NCI-H748 (cell line): ENCODE data around the gene NR2E3.
A peak's percentile ranks its signal among the peaks of the same experiment; 100 is the strongest.

Experiments used
- DNase-seq: peaks from one replicate; lab custom pipeline; 2025; ENCODE audit not compliant: unreplicated experiment; lab: John Stamatoyannopoulos, UW

Gene NR2E3

GRCh38 chr15:71810256-71811035, at the start of gene NR2E3:
TSS of gene NR2E3 (plus strand) at chr15:71810554. CDS start at chr15:71810744, 190 bp downstream.
- DNase-seq, result peak; percentile 54

DNA sequence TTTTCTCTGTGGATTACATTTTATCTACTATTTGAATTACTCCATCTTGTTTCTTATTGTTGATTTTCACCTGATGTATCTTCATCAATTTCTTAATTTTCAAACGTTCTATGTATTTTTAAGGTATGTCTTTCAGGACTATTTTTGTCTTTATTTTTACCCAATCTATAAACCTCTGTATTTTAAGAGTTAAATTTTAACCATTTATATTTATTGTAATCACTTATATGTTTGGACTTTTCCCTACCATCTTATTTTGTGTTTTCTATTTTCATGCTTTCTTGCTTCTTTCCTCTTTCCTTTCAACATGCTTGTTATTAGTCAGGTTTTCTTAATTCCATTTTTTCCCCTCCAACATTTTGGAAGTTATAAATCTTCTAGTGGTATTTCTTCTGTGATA, 49.5 kb upstream of the NR2E3 start:
- DNase-seq, result no peak

DNA sequence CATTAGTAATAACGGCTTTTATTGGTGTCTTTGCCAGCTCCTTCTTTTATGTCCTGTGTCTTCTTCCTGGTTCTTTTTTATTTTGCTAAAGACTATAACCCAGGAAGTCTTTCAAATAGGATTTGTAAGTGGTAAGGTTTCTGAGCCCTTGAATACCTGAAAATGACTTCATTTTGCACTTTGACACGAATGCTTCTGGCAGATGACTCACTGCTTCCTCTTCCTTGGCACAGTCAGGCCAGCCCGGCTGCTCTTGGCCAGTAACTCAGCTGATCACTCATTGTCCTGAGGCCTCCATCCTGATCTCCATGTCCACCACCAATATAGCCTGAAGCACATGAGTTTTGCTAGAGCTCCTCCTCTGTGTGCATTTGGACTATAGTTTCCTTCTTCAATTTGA, 48.7 kb upstream of the NR2E3 start:
- no peak for DNase-seq

DNA sequence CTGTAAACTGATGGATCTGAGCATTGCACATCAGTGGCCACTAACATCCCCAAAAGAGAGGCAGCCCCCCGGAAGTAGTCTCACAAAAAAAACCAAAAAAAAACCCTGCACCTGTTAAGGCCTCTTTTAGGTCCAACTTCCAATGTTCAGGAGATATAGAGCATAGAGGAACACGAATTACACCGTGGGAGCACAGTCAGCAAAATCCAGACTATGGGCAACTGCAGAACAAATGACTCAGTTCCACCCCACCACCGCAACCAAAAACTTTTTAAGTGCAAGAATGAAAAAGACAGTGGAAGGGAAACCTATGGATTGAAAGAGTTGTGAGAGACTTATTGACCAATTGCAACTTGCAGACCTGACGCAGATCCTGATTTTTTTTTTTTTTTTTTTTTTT, 42.2 kb upstream of the NR2E3 start:
- no peak for DNase-seq

GRCh38 chr15:71773206-71773859, 37.0 kb upstream of the NR2E3 start:
- no peak for DNase-seq

- DNase-seq, result no peak
Measured at GRCh38 chr15:71775856-71776255, 34.5 kb upstream of the NR2E3 start.

GRCh38 chr15:71776304-71776703, 34.0 kb upstream of the NR2E3 start:
- no peak for DNase-seq

DNA sequence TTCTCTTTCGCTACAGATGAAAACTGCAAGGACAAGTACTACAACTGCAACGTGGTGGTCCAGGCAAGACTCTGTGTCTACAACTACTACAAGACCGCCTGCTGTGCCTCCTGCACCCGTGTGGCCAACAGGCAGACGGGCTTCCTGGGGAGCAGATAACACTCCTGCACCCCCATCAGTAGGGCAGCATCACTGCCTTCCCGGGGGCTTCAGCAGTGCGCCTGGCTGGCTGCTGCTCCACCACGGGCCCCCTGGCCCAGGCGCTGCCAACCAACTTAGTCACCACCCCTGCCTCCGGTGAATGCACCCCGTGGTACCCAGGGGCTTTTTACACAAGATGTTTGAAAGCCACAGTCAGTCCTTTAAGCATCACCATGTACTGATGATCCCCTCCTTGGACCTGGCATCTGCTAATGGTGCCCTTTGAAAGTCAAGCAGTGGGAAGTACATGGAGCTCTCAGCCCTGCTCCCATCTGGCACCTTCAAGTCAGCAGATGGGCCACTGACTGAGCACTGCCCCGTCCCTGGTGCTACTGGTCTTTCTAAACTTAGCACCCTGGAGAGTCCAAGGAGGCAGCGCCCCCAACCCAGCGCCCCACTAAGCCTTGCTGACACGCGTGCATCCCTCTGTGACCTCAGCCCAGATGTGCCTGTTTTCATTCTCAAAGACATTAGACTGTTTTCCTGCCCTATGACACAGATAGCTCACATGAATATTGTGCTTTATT, 33.0 kb upstream of the NR2E3 start:
- no peak for DNase-seq

DNA sequence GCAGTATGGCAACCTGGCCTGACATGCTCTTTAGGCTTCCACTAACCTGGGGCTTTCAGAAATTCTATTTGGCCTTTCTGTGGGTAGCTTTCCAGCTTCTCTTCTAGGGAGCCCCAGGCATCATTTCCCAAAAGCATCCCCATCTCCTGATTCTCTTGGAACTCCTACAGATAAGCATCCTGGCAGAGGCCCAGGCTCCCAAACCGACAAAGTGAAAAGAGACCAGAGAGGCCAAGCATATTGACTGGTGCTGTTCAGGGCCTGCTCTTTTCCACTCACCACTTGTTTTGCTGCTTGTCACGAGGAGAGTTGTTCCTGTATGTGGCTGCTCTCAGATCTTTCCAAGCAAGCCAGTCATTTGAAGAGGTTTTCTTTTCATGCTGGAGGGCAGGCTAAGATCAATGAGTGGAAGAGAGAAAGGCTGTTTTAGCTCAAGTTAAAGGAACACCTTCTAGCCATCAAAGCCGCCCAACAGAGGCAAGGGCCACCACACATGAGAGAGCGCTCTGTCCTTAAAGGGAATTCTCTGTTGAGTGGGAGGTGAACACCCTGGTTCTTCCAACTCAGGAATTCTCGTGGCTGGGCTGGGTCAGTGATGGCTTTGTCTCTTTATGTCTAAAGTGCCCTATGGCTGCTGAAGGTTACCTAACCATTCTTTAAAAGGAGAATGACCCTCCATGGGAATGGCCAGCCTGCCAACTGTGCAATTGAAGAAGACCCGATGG, 31.1 kb upstream of the NR2E3 start:
- DNase-seq, result no peak

DNA sequence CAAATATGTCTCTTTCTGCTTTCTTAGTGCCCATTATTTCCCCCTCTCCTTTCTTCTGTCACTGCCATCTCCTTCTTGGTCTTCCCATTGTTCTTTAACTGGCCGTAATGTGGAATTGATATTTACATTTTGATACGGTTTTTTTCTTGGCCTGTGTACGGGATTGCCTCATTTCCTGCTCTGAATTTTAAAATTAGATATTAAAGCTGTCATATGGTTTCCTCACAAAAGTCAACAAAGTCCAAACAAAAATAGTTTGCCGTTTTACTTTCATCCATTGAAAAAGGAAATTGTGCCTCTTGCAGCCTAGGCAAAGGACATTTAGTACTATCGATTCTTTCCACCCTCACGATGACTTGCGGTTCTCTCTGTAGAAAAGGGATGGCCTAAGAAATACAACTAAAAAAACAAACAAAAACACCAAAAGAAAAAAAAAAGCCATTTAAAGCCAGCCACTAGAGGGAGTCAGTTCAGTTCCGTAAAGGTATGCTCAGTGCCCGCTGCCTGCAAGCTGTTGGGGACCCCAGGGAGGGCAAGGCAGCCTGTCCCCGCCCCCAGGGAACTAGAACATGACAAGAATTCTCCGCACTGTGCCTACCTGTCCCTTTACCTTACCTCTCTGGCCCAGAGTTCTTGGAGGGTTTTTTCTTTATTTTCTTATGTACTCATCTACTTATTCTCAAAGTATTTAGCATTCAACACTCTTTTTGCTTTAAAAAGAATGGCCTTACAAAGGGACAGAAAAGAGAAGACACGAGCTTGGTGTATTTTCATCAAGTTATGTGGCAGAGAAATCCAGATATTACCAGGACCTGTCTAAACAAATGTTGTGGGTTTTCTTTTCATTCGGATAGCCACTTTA, 30.0 kb upstream of the NR2E3 start:
- DNase-seq, result peak; percentile 52

- no peak for DNase-seq
Measured at GRCh38 chr15:71781179-71781964, 29.0 kb upstream of the NR2E3 start.

- DNase-seq, result no peak
Measured at GRCh38 chr15:71781965-71782265, 28.4 kb upstream of the NR2E3 start.

DNA sequence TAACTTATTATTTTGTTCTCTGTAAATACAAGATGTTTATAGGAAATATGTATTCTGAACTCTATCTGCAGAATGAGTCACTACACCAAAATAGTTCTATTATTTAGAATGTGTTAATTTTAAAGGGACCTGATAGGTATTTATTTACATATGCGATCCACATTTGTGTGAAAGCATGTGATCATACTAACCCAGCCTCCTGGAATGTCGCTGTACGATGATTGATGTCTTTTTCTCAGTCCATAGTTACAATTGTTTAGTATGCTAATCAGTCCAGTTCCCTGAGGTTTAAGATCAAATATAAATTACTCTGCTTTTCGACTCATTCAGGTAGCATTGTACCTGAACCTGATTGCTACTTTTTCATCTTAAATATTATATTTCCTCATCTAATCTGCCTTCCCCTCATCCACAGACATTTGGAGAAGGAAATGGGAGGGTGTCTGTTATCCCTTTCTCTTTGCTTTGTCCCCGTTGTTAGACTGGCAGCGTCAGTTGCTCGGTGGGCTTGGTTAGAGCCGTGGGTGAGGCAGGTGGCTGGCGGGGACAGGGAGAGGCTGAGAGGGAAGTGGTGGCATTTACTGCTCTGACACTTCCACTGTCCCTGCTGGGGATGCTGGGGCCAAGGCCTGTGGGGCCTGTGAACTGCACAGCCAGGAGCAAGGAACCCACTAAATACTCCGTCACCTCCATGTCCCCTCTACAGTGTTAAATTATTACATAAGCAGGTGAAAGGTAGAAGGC, 27.8 kb upstream of the NR2E3 start:
- no peak for DNase-seq

DNA sequence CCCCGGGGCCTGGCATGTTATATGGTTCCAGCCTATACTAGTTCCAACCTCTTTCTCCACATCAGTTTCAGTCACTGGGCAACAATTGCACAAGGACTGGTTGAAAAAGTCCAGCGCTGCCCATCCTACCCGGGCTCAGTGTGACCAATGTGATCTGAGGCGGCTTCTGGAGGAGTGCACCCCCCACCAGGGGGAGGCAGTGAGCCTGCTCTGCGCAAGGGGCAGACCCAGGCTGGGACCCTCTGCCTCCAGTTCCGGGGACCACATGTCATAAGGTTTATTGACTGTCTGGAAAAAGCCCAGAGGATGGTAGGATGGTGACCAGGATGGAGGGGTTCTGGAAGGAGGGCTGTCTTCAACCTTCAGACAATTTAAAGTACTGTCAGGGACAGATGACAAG, 25.6 kb upstream of the NR2E3 start:
- no peak for DNase-seq

GRCh38 chr15:71785996-71786395, 24.4 kb upstream of the NR2E3 start:
- no peak for DNase-seq

DNA sequence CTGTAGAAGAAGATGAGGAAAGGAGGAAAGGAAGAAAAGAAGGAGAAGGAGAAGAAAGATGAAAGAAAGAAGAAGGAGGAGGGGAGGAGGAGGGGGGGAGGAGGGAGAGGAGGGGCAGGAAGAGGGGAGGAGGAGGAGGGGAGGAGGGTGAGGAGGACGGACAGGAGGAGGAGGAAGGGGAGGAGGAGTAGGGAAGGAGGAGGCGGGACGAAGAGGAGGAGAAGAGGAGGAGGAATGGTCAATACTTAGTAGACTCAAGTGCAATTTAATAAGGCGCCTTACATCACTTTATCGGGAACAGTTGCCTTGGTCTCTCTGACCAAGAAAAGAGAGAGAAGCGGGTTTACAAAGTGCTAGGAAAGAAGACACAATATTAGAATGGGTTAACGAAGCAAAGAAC, 23.7 kb upstream of the NR2E3 start:
- DNase-seq, result no peak

- no peak for DNase-seq
Measured at GRCh38 chr15:71788646-71789579, 21.4 kb upstream of the NR2E3 start.

DNA sequence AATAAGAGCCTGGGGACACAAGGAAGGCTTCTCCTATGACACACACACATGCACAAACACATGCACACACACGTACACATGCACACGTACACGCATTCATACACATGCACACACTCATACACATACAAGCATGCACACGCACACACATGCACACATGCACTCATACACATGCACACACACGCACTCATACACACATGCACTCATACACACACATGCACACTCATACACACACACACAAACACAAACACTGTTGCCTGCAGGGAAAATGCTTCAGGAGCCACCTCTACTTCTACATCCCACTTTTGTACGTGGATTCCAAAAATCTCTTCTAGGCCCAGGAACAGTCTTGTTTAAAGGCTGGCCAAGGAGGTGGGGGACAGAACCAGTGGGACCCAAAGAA, 20.7 kb upstream of the NR2E3 start:
- DNase-seq, result no peak
